Measurements from ENCODE around the gene CARD19.

DNA sequence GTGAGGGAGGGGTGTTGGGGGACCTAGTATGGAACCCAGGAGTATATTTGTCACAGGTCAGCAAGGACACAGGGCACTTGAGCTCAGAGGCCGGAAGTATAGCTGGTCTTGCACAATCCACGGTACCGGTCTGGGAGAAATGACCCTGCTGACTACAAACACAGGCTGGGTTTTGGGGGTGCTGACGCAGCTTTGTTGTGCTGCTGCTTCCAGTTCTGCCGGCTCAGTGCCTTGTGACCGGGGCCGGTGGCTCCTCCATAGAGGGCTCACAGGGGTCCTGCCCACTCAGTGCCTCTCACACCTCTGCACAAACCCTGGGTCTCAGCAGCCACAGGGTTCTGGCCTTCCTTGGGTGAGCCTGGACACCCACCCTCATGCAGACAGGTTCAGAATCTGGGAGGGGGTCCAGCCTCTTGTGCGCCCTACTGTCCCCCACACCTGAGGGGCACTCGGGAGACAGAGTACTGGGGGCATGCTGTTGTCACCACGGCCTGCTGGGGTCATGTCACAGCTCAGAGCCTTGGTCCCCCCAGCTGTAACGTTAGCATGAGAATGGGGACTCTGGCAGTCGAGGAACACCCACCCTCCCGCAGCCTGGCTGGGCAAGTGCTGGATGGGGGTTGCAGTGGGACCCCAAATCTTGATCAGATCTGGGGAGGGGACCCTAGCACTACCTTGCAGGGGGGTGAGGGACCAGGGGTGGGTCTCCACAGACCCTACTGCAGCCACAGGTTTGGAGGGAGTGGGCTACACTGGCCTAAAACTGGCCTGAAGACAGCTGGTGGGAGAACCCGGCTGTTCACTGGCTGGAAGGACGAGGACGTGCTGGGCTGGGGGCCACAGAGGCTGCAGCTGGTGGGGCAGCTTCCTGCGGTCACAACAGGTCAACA, 20.3 kb downstream of the CARD19 start:
- TF ChIP-seq POLR2AphosphoS5 (IDR thresholded peaks at IDR 0.05; ENCODE audit: low read depth) (no peak), EZH2 (IDR thresholded peaks at IDR 0.05; ENCODE audit: low read depth, unreplicated experiment) (no peak), JUNB (IDR thresholded peaks at IDR 0.05; ENCODE audit: unreplicated experiment) (no peak), EZH2phosphoT487 (IDR thresholded peaks at IDR 0.05; ENCODE audit: unreplicated experiment) (no peak), NANOG (IDR thresholded peaks at IDR 0.05; ENCODE audit: borderline replicate concordance) (no peak), CREB1 (CRISPR knock-in tag; IDR thresholded peaks at IDR 0.05; ENCODE audit: low read depth) (no peak)
- TF ChIP-seq, protein P1, sequence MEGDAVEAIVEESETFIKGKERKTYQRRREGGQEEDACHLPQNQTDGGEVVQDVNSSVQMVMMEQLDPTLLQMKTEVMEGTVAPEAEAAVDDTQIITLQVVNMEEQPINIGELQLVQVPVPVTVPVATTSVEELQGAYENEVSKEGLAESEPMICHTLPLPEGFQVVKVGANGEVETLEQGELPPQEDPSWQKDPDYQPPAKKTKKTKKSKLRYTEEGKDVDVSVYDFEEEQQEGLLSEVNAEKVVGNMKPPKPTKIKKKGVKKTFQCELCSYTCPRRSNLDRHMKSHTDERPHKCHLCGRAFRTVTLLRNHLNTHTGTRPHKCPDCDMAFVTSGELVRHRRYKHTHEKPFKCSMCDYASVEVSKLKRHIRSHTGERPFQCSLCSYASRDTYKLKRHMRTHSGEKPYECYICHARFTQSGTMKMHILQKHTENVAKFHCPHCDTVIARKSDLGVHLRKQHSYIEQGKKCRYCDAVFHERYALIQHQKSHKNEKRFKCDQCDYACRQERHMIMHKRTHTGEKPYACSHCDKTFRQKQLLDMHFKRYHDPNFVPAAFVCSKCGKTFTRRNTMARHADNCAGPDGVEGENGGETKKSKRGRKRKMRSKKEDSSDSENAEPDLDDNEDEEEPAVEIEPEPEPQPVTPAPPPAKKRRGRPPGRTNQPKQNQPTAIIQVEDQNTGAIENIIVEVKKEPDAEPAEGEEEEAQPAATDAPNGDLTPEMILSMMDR (conservative IDR thresholded peaks at IDR 0.05; ENCODE audit: low read depth in 2 of 2): no peak
- TF ChIP-seq, protein P2, sequence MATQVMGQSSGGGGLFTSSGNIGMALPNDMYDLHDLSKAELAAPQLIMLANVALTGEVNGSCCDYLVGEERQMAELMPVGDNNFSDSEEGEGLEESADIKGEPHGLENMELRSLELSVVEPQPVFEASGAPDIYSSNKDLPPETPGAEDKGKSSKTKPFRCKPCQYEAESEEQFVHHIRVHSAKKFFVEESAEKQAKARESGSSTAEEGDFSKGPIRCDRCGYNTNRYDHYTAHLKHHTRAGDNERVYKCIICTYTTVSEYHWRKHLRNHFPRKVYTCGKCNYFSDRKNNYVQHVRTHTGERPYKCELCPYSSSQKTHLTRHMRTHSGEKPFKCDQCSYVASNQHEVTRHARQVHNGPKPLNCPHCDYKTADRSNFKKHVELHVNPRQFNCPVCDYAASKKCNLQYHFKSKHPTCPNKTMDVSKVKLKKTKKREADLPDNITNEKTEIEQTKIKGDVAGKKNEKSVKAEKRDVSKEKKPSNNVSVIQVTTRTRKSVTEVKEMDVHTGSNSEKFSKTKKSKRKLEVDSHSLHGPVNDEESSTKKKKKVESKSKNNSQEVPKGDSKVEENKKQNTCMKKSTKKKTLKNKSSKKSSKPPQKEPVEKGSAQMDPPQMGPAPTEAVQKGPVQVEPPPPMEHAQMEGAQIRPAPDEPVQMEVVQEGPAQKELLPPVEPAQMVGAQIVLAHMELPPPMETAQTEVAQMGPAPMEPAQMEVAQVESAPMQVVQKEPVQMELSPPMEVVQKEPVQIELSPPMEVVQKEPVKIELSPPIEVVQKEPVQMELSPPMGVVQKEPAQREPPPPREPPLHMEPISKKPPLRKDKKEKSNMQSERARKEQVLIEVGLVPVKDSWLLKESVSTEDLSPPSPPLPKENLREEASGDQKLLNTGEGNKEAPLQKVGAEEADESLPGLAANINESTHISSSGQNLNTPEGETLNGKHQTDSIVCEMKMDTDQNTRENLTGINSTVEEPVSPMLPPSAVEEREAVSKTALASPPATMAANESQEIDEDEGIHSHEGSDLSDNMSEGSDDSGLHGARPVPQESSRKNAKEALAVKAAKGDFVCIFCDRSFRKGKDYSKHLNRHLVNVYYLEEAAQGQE (IDR thresholded peaks at IDR 0.05; ENCODE audit: unreplicated experiment): no peak
- TF ChIP-seq, protein P3, sequence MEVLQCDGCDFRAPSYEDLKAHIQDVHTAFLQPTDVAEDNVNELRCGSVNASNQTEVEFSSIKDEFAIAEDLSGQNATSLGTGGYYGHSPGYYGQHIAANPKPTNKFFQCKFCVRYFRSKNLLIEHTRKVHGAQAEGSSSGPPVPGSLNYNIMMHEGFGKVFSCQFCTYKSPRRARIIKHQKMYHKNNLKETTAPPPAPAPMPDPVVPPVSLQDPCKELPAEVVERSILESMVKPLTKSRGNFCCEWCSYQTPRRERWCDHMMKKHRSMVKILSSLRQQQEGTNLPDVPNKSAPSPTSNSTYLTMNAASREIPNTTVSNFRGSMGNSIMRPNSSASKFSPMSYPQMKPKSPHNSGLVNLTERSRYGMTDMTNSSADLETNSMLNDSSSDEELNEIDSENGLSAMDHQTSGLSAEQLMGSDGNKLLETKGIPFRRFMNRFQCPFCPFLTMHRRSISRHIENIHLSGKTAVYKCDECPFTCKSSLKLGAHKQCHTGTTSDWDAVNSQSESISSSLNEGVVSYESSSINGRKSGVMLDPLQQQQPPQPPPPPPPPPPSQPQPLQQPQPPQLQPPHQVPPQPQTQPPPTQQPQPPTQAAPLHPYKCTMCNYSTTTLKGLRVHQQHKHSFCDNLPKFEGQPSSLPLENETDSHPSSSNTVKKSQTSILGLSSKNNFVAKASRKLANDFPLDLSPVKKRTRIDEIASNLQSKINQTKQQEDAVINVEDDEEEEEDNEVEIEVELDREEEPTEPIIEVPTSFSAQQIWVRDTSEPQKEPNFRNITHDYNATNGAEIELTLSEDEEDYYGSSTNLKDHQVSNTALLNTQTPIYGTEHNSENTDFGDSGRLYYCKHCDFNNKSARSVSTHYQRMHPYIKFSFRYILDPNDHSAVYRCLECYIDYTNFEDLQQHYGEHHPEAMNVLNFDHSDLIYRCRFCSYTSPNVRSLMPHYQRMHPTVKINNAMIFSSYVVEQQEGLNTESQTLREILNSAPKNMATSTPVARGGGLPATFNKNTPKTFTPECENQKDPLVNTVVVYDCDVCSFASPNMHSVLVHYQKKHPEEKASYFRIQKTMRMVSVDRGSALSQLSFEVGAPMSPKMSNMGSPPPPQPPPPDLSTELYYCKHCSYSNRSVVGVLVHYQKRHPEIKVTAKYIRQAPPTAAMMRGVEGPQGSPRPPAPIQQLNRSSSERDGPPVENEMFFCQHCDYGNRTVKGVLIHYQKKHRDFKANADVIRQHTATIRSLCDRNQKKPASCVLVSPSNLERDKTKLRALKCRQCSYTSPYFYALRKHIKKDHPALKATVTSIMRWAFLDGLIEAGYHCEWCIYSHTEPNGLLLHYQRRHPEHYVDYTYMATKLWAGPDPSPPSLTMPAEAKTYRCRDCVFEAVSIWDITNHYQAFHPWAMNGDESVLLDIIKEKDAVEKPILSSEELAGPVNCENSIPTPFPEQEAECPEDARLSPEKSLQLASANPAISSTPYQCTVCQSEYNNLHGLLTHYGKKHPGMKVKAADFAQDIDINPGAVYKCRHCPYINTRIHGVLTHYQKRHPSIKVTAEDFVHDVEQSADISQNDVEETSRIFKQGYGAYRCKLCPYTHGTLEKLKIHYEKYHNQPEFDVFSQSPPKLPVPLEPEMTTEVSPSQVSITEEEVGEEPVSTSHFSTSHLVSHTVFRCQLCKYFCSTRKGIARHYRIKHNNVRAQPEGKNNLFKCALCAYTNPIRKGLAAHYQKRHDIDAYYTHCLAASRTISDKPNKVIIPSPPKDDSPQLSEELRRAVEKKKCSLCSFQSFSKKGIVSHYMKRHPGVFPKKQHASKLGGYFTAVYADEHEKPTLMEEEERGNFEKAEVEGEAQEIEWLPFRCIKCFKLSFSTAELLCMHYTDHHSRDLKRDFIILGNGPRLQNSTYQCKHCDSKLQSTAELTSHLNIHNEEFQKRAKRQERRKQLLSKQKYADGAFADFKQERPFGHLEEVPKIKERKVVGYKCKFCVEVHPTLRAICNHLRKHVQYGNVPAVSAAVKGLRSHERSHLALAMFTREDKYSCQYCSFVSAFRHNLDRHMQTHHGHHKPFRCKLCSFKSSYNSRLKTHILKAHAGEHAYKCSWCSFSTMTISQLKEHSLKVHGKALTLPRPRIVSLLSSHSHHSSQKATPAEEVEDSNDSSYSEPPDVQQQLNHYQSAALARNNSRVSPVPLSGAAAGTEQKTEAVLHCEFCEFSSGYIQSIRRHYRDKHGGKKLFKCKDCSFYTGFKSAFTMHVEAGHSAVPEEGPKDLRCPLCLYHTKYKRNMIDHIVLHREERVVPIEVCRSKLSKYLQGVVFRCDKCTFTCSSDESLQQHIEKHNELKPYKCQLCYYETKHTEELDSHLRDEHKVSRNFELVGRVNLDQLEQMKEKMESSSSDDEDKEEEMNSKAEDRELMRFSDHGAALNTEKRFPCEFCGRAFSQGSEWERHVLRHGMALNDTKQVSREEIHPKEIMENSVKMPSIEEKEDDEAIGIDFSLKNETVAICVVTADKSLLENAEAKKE (CRISPR knock-in tag; IDR thresholded peaks at IDR 0.05): no peak
- TF ChIP-seq, protein P4, sequence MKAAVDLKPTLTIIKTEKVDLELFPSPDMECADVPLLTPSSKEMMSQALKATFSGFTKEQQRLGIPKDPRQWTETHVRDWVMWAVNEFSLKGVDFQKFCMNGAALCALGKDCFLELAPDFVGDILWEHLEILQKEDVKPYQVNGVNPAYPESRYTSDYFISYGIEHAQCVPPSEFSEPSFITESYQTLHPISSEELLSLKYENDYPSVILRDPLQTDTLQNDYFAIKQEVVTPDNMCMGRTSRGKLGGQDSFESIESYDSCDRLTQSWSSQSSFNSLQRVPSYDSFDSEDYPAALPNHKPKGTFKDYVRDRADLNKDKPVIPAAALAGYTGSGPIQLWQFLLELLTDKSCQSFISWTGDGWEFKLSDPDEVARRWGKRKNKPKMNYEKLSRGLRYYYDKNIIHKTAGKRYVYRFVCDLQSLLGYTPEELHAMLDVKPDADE (IDR thresholded peaks at IDR 0.05): no peak
